ENCODE measurements around the gene TMEM187. TPM values are rescaled to one million over a fixed set of nuclear protein-coding genes. Genes with fewer than 3 reads are reported as not detected.

The TMEM187 gene
- polyA plus RNA-seq, 2 of the 4 experiments (the other 2 are of a cell fraction): 7.8 to 10.6 TPM

- Histone ChIP-seq H3K4me2 (no peak overlapping the region), H3K9me3 (no peaks in the 10 kb centered on the region), H3K27ac (no peak overlapping the region), H3K4me1 (peaks cover 12% of the 10 kb centered on the region), H3K4me3 (no peak overlapping the region)
- ATAC-seq (0 out of 6 replicates have a peak, but pooled peaks of 1 of the 2 experiments have one; percentile 5), FAIRE-seq (no peak), DNase-seq (ENCODE audit: low read depth in 1 of 2, low spot score in 1 of 2) (peak; percentile 34 to 65)
- POLR2A ChIA-PET: interaction anchor here (1.0 kb wide), 1 partner anchor 11 kb away, joined by 3 read pairs; no protein-coding TSS in a partner anchor
- TF ChIP-seq NFE2L2 (conservative IDR thresholded peaks at IDR 0.05; ENCODE audit: low read length): no peak
- peak in 1 of 2 experiments; percentile 31; a peak in 1 of 5 replicates for TF ChIP-seq RAD21 (conservative IDR thresholded peaks at IDR 0.05 in 1 of 2, IDR thresholded peaks at IDR 0.05 in 1 of 2)
- WGBS (ENCODE audit: missing lambda C conversion rate): 59% methylated on average over 14 of the region's 14 CpGs
- CTCF ChIA-PET: interaction anchor here (1.0 to 25.1 kb wide), 6 partner anchors 9 to 161 kb away, joined by 3 to 363 read pairs (median 18); partner anchors contain the start of genes NAA10, PLXNB3 and RENBP
Observed at GRCh38 chrX:153924149-153924861, 48.2 kb upstream of the TMEM187 start.

GRCh38 chrX:153925387-153925738 lies 47.2 kb upstream of the TMEM187 start:
- no peak overlapping the region for H3K27ac ChIP-seq

More at GRCh38 chrX:153925387-153925738, 47.2 kb upstream of the TMEM187 start:
- FAIRE-seq (no peak), DNase-seq (ENCODE audit: low read depth in 1 of 2, low spot score in 1 of 2) (no peak), ATAC-seq (no peak)
- TF ChIP-seq ESRRA (IDR thresholded peaks at IDR 0.05; ENCODE audit: borderline replicate concordance, low read length) (no peak), REST (IDR thresholded peaks at IDR 0.05) (no peak), TFCP2L1 (CRISPR knock-in tag; IDR thresholded peaks at IDR 0.05) (no peak), EP300 (IDR thresholded peaks at IDR 0.05) (no peak), EHF (CRISPR knock-in tag; IDR thresholded peaks at IDR 0.05) (no peak), CHD4 (IDR thresholded peaks at IDR 0.05; ENCODE audit: borderline replicate concordance) (no peak), SMC3 (IDR thresholded peaks at IDR 0.05) (no peak), NFE2L2 (conservative IDR thresholded peaks at IDR 0.05; ENCODE audit: low read length) (no peak), FOSB (CRISPR knock-in tag; IDR thresholded peaks at IDR 0.05) (no peak), KDM1A (IDR thresholded peaks at IDR 0.05; ENCODE audit: low read depth) (no peak), HOXB13 (CRISPR knock-in tag; IDR thresholded peaks at IDR 0.05; ENCODE audit: low read depth) (no peak), RCOR1 (IDR thresholded peaks at IDR 0.05; ENCODE audit: low read depth, low read length) (no peak), BCL3 (IDR thresholded peaks at IDR 0.05) (no peak), HES2 (IDR thresholded peaks at IDR 0.05) (no peak), PBX3 (IDR thresholded peaks at IDR 0.05) (no peak), SREBF2 (IDR thresholded peaks at IDR 0.05) (no peak), HOXA7 (CRISPR knock-in tag; IDR thresholded peaks at IDR 0.05) (no peak), BHLHE40 (IDR thresholded peaks at IDR 0.05; ENCODE audit: low read depth, low read length) (no peak), MAFK (IDR thresholded peaks at IDR 0.05; ENCODE audit: partially characterized antibody) (no peak), KDM5A (IDR thresholded peaks at IDR 0.05) (no peak)
- Histone ChIP-seq H3K4me2 (no peak overlapping the region), H3K9me3 (no peaks in the 10 kb centered on the region), H3K4me1 (peaks cover 14% of the 10 kb centered on the region), H3K4me3 (no peak overlapping the region)
- WGBS (ENCODE audit: missing lambda C conversion rate): 84% methylated on average over 4 of the region's 4 CpGs
- POLR2A ChIA-PET: interaction anchor here (0.9 to 1.4 kb wide), 3 partner anchors 10 to 131 kb away, joined by 3 to 4 read pairs (median 3); partner anchors contain the start of genes IDH3G and SSR4
- CTCF ChIA-PET: interaction anchor here (1.0 to 25.1 kb wide), 3 partner anchors 16 to 161 kb away, joined by 3 to 363 read pairs (median 56); partner anchors contain the start of genes PLXNB3 and RENBP

All from A549 (cell line).